ENCODE data around the gene PHF10.
"Not testable (repeated sequence)": the region's sequence is repeated elsewhere in the genome, so short reads cannot be mapped to it uniquely, and the experiment has no call there.

Gene PHF10

GRCh38 chr6:169702840-169703246 lies 21.5 kb downstream of the PHF10 start (continued):
- TF ChIP-seq ESRRG (CRISPR knock-in tag; IDR thresholded peaks at IDR 0.05) (no peak), OSR1 (CRISPR knock-in tag; IDR thresholded peaks at IDR 0.05) (no peak)

- no peak for TF ChIP-seq BACH2 (CRISPR knock-in tag; IDR thresholded peaks at IDR 0.05; ENCODE audit: borderline replicate concordance)
- TF ChIP-seq ZFP3 (CRISPR knock-in tag; IDR thresholded peaks at IDR 0.05): 0 out of 2 replicates have a peak, but pooled peaks have one; percentile 13
- ATAC-seq: peak; percentile 94
Measured at GRCh38 chr6:169701954-169702839, 22.1 kb downstream of the PHF10 start, which contains the start of the genes C6orf120 and WDR27. C6orf120 (plus strand) TSS chr6:169702126; CDS start chr6:169702460, 334 bp downstream. WDR27 (minus strand) TSS chr6:169702029; CDS start chr6:169689005, 13,024 bp downstream.

- peak; percentile 11 for ATAC-seq
- no peak for TF ChIP-seq CSRNP3 (CRISPR knock-in tag; IDR thresholded peaks at IDR 0.05)
- no peak for TF ChIP-seq TSHZ2 (CRISPR knock-in tag; IDR thresholded peaks at IDR 0.05)
- TF ChIP-seq ZFP30 (CRISPR knock-in tag; IDR thresholded peaks at IDR 0.05): 0 out of 2 replicates have a peak, but pooled peaks have one; percentile 6
Measured at GRCh38 chr6:169701311-169701953, 22.9 kb downstream of the PHF10 start.

- TF ChIP-seq ZFP3 (CRISPR knock-in tag; IDR thresholded peaks at IDR 0.05): no peak
- no peak for TF ChIP-seq ZNF8 (CRISPR knock-in tag; IDR thresholded peaks at IDR 0.05)
- TF ChIP-seq ISL1 (CRISPR knock-in tag; IDR thresholded peaks at IDR 0.05): no peak
- no peak for ATAC-seq
Measured at GRCh38 chr6:169700296-169700695, 24.0 kb downstream of the PHF10 start.

GRCh38 chr6:169697115-169697514 lies 27.2 kb downstream of the PHF10 start:
- not testable (repeated sequence) for ATAC-seq

GRCh38 chr6:169695131-169695530 lies 29.2 kb downstream of the PHF10 start:
- TF ChIP-seq CSDC2 (CRISPR knock-in tag; IDR thresholded peaks at IDR 0.05) (no peak), PATZ1 (CRISPR knock-in tag; IDR thresholded peaks at IDR 0.05; ENCODE audit: borderline replicate concordance) (no peak), TSHZ2 (CRISPR knock-in tag; IDR thresholded peaks at IDR 0.05) (no peak)
- ATAC-seq: no peak

Measured in SK-N-SH treated with all-trans-retinoic acid at 6 μM for 48 hours (cell line).